BE2C (cell line): Measurements from ENCODE around the gene SPOP.
A peak's percentile ranks its signal among the peaks of the same experiment; 100 is the strongest.
"Not testable (repeated sequence)": the region's sequence is repeated elsewhere in the genome, so short reads cannot be mapped to it uniquely, and the experiment has no call there.

Source experiments
- DNase-seq: peaks from one replicate; pipeline ENCODE4 v3.0.0-alpha.2; 2020
- H3K27me3 ChIP-seq: fragments of 250-450 bp; sonication (Bioruptor Pico); 2 replicates; pipeline ENCODE4 v1.5.1; 2020; ENCODE audit warnings: mild to moderate bottlenecking
- H3K36me3 ChIP-seq: fragments of 250-450 bp; sonication (Bioruptor Pico); 2 replicates; pipeline ENCODE4 v1.5.1; 2020; ENCODE audit warnings: mild to moderate bottlenecking
- H3K4me1 ChIP-seq: fragments of 250-450 bp; sonication (Bioruptor Pico); 2 replicates; pipeline ENCODE4 v1.5.1; 2020
- H3K4me3 ChIP-seq: 2 replicates; pipeline ENCODE4 v1.5.1; 2011; ENCODE audit warnings: low read depth, low read length
- H3K9me3 ChIP-seq: fragments of 250-450 bp; sonication (Bioruptor Pico); 2 replicates; pipeline ENCODE4 v1.5.1; 2020
- CTCF ChIP-seq: IDR thresholded peaks from 2 replicates; pipeline ENCODE4 v1.5.1; 2012; ENCODE audit warnings: mild to moderate bottlenecking, low read depth, low read length

SPOP gene

GRCh38 chr17:49553676-49554335 lies 124.1 kb downstream of the SPOP start:
- Histone ChIP-seq H3K4me1 (no peaks in the 10 kb centered on the region), H3K9me3 (no peaks in the 10 kb centered on the region), H3K36me3 (no peaks in the 10 kb centered on the region), H3K4me3 (no peak overlapping the region), H3K27me3 (no peaks in the 10 kb centered on the region)
- no peak for TF ChIP-seq CTCF
- no peak for DNase-seq

GRCh38 chr17:49552070-49552751 lies 125.7 kb downstream of the SPOP start:
- Histone ChIP-seq H3K4me1 (no peaks in the 10 kb centered on the region), H3K27me3 (no peaks in the 10 kb centered on the region), H3K36me3 (no peaks in the 10 kb centered on the region), H3K9me3 (no peaks in the 10 kb centered on the region), H3K4me3 (no peak overlapping the region)
- no peak for TF ChIP-seq CTCF
- DNase-seq, result peak; percentile 8

- H3K4me1 ChIP-seq, result no peaks in the 10 kb centered on the region
- H3K9me3 ChIP-seq, result no peaks in the 10 kb centered on the region
- H3K4me3 ChIP-seq, result no peak overlapping the region
- DNase-seq, result no peak
- H3K27me3 ChIP-seq, result no peaks in the 10 kb centered on the region
- H3K36me3 ChIP-seq, result no peaks in the 10 kb centered on the region
- TF ChIP-seq CTCF, result no peak
These were observed 126.5 kb downstream of the SPOP start for GRCh38 chr17:49551221-49552069.

GRCh38 chr17:49550764-49551163 lies 127.1 kb downstream of the SPOP start:
- not testable (repeated sequence) for H3K9me3 ChIP-seq, H3K27me3 ChIP-seq, DNase-seq, H3K4me1 ChIP-seq, H3K4me3 ChIP-seq, H3K36me3 ChIP-seq

GRCh38 chr17:49549691-49550678 lies 127.9 kb downstream of the SPOP start:
- Histone ChIP-seq H3K27me3 (no peaks in the 10 kb centered on the region), H3K9me3 (no peaks in the 10 kb centered on the region), H3K36me3 (no peaks in the 10 kb centered on the region), H3K4me1 (no peaks in the 10 kb centered on the region), H3K4me3 (no peak overlapping the region)
- no peak for TF ChIP-seq CTCF
- DNase-seq, result peak; percentile 8

GRCh38 chr17:49549311-49549605 lies 128.6 kb downstream of the SPOP start:
- Histone ChIP-seq H3K27me3 (no peaks in the 10 kb centered on the region), H3K4me1 (no peaks in the 10 kb centered on the region), H3K36me3 (no peaks in the 10 kb centered on the region), H3K4me3 (no peak overlapping the region), H3K9me3 (no peaks in the 10 kb centered on the region)
- DNase-seq, result no peak
- TF ChIP-seq CTCF, result no peak
